ENCODE measurements around the gene CKLF. TPM values are rescaled to one million over a fixed set of nuclear protein-coding genes. Genes with fewer than 3 reads are reported as not detected.
A peak's percentile ranks its signal among the peaks of the same experiment; 100 is the strongest.

CKLF gene
- total RNA-seq, 1 donor from 2014 or later, result 36.3 TPM

DNA sequence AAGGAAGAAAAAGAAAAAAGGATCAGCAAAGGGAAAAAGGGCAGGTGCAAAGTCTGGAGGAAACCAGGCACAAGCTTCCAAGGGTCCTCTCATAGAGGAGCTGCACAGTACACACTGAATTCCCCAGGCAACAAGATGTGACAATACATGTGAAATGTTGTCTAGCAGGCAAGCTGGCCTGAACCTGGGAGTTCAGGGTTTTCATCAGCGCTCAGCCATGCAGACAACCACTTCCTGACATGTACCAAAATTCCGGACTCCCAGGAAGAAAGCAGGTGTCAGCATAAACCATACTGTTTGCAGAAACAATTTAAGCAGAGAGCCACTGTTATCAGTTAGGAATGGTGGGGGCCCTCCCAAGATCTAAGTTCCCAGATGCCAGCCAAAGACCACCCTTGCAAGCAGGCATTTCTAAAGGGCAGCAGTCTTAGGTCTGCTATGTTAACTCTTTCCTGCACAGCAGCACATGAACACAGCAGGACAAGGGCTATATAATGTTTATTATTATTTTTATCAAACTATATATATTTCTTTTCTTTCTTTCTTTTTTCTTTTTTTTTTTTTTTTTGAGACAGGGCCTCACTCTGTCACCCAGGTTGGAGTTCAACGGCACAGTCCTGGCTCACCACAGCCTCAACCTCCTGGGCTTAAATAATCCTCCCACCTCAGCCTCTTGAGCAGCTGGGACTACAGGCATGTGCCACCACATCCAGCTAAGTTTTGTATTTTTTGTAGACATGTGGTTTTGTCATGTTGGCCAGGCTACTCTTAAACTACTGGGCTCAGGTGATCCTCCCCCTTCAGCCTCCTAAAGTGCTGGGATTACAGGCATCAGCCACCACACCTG is 12.5 kb upstream of the CKLF start:
- H3K27me3 Mint-ChIP-seq, result no peaks in the 10 kb centered on the region
- TF ChIP-seq CTCF (conservative IDR thresholded peaks at IDR 0.05), result no peak
- peaks cover 15% of the 10 kb centered on the region for H3K4me1 Mint-ChIP-seq (ENCODE audit: unreplicated experiment)
- no peak overlapping the region for H3K4me3 Mint-ChIP-seq
- DNase-seq (ENCODE audit: extremely low spot score, unreplicated experiment), result no peak
- peaks cover 20% of the 10 kb centered on the region for H3K36me3 Mint-ChIP-seq
- H3K9me3 Mint-ChIP-seq, result no peaks in the 10 kb centered on the region
- H3K27ac Mint-ChIP-seq, result peak overlapping the region; percentile 43

- DNase-seq (ENCODE audit: extremely low spot score, unreplicated experiment), result no peak
- Mint-ChIP-seq H3K4me3 (no peak overlapping the region), H3K36me3 (peaks cover 16% of the 10 kb centered on the region), H3K9me3 (no peaks in the 10 kb centered on the region), H3K4me1 (ENCODE audit: unreplicated experiment) (peaks cover 15% of the 10 kb centered on the region), H3K27ac (no peak overlapping the region), H3K27me3 (no peaks in the 10 kb centered on the region)
- no peak for TF ChIP-seq CTCF (conservative IDR thresholded peaks at IDR 0.05)
These were observed 10.7 kb upstream of the CKLF start for GRCh38 chr16:66541388-66542355.

- no peaks in the 10 kb centered on the region for H3K9me3 Mint-ChIP-seq
- no peaks in the 10 kb centered on the region for H3K27me3 Mint-ChIP-seq
- peaks cover 17% of the 10 kb centered on the region for H3K36me3 Mint-ChIP-seq
- no peak for DNase-seq (ENCODE audit: extremely low spot score, unreplicated experiment)
- peaks cover 15% of the 10 kb centered on the region for H3K4me1 Mint-ChIP-seq (ENCODE audit: unreplicated experiment)
- TF ChIP-seq CTCF (conservative IDR thresholded peaks at IDR 0.05), result no peak
- H3K4me3 Mint-ChIP-seq, result no peak overlapping the region
- no peak overlapping the region for H3K27ac Mint-ChIP-seq
These were observed 10.0 kb upstream of the CKLF start for GRCh38 chr16:66542396-66542795.

DNA sequence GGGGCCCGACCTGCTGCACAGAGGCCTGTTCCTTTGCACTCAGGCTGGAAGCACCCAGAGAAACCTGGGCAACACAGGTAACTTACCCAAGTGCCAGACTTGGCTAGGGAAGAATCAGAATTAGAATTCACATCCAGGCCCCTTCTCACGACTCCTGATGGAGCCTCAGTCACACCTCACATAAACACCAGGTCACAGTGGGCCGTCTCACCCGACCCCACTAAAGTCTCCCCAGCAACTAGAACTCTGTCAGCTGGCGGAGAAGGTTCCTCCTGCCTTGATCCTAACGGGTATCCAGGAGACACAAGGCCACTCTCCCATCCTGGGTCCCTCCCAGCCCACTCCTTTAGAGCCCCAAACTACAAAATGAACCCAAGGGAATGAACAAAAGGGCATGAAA is 8.8 kb upstream of the CKLF start:
- Mint-ChIP-seq H3K27ac (peak overlapping the region; percentile 36), H3K4me1 (ENCODE audit: unreplicated experiment) (peaks cover 22% of the 10 kb centered on the region), H3K27me3 (no peaks in the 10 kb centered on the region), H3K9me3 (no peaks in the 10 kb centered on the region), H3K4me3 (no peak overlapping the region), H3K36me3 (peaks cover 12% of the 10 kb centered on the region)
- no peak for DNase-seq (ENCODE audit: extremely low spot score, unreplicated experiment)
- TF ChIP-seq CTCF (conservative IDR thresholded peaks at IDR 0.05), result no peak

GRCh38 chr16:66544016-66544757 is 8.2 kb upstream of the CKLF start:
- peaks cover 28% of the 10 kb centered on the region for H3K4me1 Mint-ChIP-seq (ENCODE audit: unreplicated experiment)
- TF ChIP-seq CTCF (conservative IDR thresholded peaks at IDR 0.05), result no peak
- peak overlapping the region; percentile 36 for H3K27ac Mint-ChIP-seq
- H3K36me3 Mint-ChIP-seq, result peaks cover 12% of the 10 kb centered on the region
- no peak for DNase-seq (ENCODE audit: extremely low spot score, unreplicated experiment)
- no peaks in the 10 kb centered on the region for H3K9me3 Mint-ChIP-seq
- H3K4me3 Mint-ChIP-seq, result no peak overlapping the region
- no peaks in the 10 kb centered on the region for H3K27me3 Mint-ChIP-seq

Measured in type B pancreatic cell (in vitro differentiated cells).